GM23338 (cell line): ENCODE data around the gene NEK6. TPM values are rescaled to one million over a fixed set of nuclear protein-coding genes. Genes with fewer than 3 reads are reported as not detected.
A peak's percentile ranks its signal among the peaks of the same experiment; 100 is the strongest.
"Not testable (repeated sequence)": the region's sequence is repeated elsewhere in the genome, so short reads cannot be mapped to it uniquely, and the experiment has no call there.

Experiments
- ATAC-seq: fragments of 200-7000 bp; cut with Tn5 transposase; 3 replicates; pipeline ENCODE4 v1.9.1; 2020
- DNase-seq: peaks from one replicate; pipeline ENCODE4 v3.0.0-alpha.2; 2015; ENCODE audit warnings: low spot score
- H2AFZ ChIP-seq: fragments of 200-600 bp; sonication (generic); 2 replicates; pipeline ENCODE4 v1.8.0; 2016; ENCODE audit warnings: antibody characterized with exemption, mild to moderate bottlenecking, moderate library complexity
- H3F3A ChIP-seq: fragments of 200-600 bp; sonication (generic); replicated peaks from 2 replicates; pipeline ENCODE4 v1.8.0; 2017; ENCODE audit warnings: antibody characterized with exemption, mixed run types, low read depth
- H3K27ac ChIP-seq: fragments of 200-600 bp; sonication (generic); 2 replicates; pipeline ENCODE4 v1.6.1; 2016; ENCODE audit warnings: low read depth
- H3K27me3 ChIP-seq: fragments of 200-600 bp; sonication (generic); 2 replicates; pipeline ENCODE4 v1.8.0; 2016; ENCODE audit warnings: mild to moderate bottlenecking, mixed run types, moderate library complexity; ENCODE audit not compliant: insufficient read depth
- H3K36me3 ChIP-seq: fragments of 200-600 bp; sonication (generic); 2 replicates; pipeline ENCODE4 v1.8.0; 2016; ENCODE audit warnings: mild to moderate bottlenecking; ENCODE audit not compliant: insufficient read depth
- H3K4me1 ChIP-seq: fragments of 200-600 bp; sonication (generic); 2 replicates; pipeline ENCODE4 v1.8.0; 2016; ENCODE audit warnings: mild to moderate bottlenecking, moderate library complexity; ENCODE audit not compliant: insufficient read depth
- H3K4me2 ChIP-seq: fragments of 200-600 bp; sonication (generic); 2 replicates; pipeline ENCODE4 v1.7.1; 2017; ENCODE audit warnings: mixed run types
- H3K4me3 ChIP-seq: fragments of 200-600 bp; sonication (generic); 2 replicates; pipeline ENCODE4 v1.6.1; 2016; ENCODE audit warnings: mixed run types
- H3K79me2 ChIP-seq: fragments of 200-600 bp; sonication (generic); replicated peaks from 2 replicates; pipeline ENCODE4 v1.8.0; 2017; ENCODE audit warnings: mild to moderate bottlenecking; ENCODE audit not compliant: insufficient read depth
- H3K9me2 ChIP-seq: fragments of 200-600 bp; sonication (generic); 2 replicates; pipeline ENCODE4 v1.8.0; 2017; ENCODE audit not compliant: insufficient read depth
- H4K20me1 ChIP-seq: fragments of 200-600 bp; sonication (generic); replicated peaks from 2 replicates; pipeline ENCODE4 v1.8.0; 2017; ENCODE audit warnings: mild to moderate bottlenecking; ENCODE audit not compliant: insufficient read depth
- H3K27ac Mint-ChIP-seq: 2 replicates; pipeline ENCODE4 v1.8.0; 2020; ENCODE audit warnings: inconsistent platforms, mild to moderate bottlenecking, moderate library complexity, mixed read lengths
- H3K27me3 Mint-ChIP-seq: 3 replicates; pipeline ENCODE4 v1.8.0; 2022; ENCODE audit warnings: low read depth, mild to moderate bottlenecking, moderate library complexity, mixed read lengths, inconsistent platforms; ENCODE audit not compliant: insufficient read depth, poor library complexity
- H3K36me3 Mint-ChIP-seq: 3 replicates; pipeline ENCODE4 v1.8.0; 2021; ENCODE audit warnings: low read depth, mild to moderate bottlenecking, inconsistent platforms, moderate library complexity, mixed read lengths
- H3K4me1 Mint-ChIP-seq: 3 replicates; pipeline ENCODE4 v1.8.0; 2020; ENCODE audit warnings: mild to moderate bottlenecking, inconsistent platforms, mixed read lengths
- H3K4me3 Mint-ChIP-seq: 3 replicates; pipeline ENCODE4 v1.8.0; 2021; ENCODE audit warnings: moderate library complexity, mild to moderate bottlenecking, inconsistent platforms, mixed read lengths
- H3K9me3 Mint-ChIP-seq: 3 replicates; pipeline ENCODE4 v1.8.0; 2020; ENCODE audit warnings: moderate library complexity, mild to moderate bottlenecking, inconsistent platforms, mixed read lengths
- CREB1 ChIP-seq: fragments of 250-450 bp; sonication (Bioruptor Pico); IDR thresholded peaks from 2 replicates; pipeline ENCODE4 v1.5.0; 2020; ENCODE audit warnings: low read depth, mild to moderate bottlenecking, moderate library complexity
- CTCF ChIP-seq, 2 experiments: fragments of 200-600 bp in 1 of 2; sonication (generic) in 1 of 2; conservative IDR thresholded peaks; 2 replicates each; pipeline versions ENCODE4 v1.5.1 to v1.6.1; 2016 to 2017; ENCODE audit warnings: antibody characterized with exemption in 2 of 2, low read depth in 2 of 2, mild to moderate bottlenecking in 2 of 2, moderate library complexity in 1 of 2
- ETS1 ChIP-seq: IDR thresholded peaks from 2 replicates; pipeline ENCODE4 v1.6.1; 2016; ENCODE audit warnings: antibody characterized with exemption
- EZH2 ChIP-seq: fragments of 200-600 bp; sonication (generic); IDR thresholded peaks from one replicate; pipeline ENCODE4 v1.8.0; 2017; ENCODE audit warnings: antibody characterized with exemption, mild to moderate bottlenecking, low read depth; ENCODE audit not compliant: unreplicated experiment
- POLR2AphosphoS5 ChIP-seq: IDR thresholded peaks from 2 replicates; pipeline ENCODE4 v1.6.1; 2016; ENCODE audit warnings: antibody characterized with exemption, low read depth
- ZNF114 ChIP-seq: fragments of 250-450 bp; sonication (Bioruptor Pico); IDR thresholded peaks from 2 replicates; pipeline ENCODE4 v1.5.0; 2020; ENCODE audit warnings: mild to moderate bottlenecking, moderate library complexity
- ZNF462 ChIP-seq: fragments of 250-450 bp; sonication (Bioruptor Pico); IDR thresholded peaks from 2 replicates; pipeline ENCODE4 v1.5.0; 2020; ENCODE audit warnings: mild to moderate bottlenecking, moderate library complexity
- polyA plus RNA-seq: library from polyadenylated mRNA; unstranded; fragments of >200 nt; fragmentation: Nextera tagmentation; extraction: Ambion mirVana; gene quantifications from 2 replicates; pipeline ENCODE4 v1.2.1, GENCODE V29; 2016
- total RNA-seq: library from RNA; depleted of rRNA; stranded (reverse); fragments of >200 nt; shearing (Covaris generic); gene quantifications from 2 replicates; pipeline ENCODE4 v1.2.3, GENCODE V29; 2014

NEK6 gene
- total and polyA plus RNA-seq, 2 experiments from 2014 or later, result 8.1 to 11.2 TPM

GRCh38 chr9:124251204-124251603, 6.5 kb upstream of the NEK6 start:
- peaks cover 9% of the 10 kb centered on the region for H3K27me3 Mint-ChIP-seq
- H2AFZ ChIP-seq, result no peak overlapping the region

GRCh38 chr9:124251605-124252378, 6.0 kb upstream of the NEK6 start:
- H3F3A ChIP-seq, result no peaks in the 10 kb centered on the region; the same call in 1 of the 2 replicates
- no peak overlapping the region for H3K4me3 ChIP-seq
- no peaks in the 10 kb centered on the region for H3K27me3 ChIP-seq
- Mint-ChIP-seq H3K36me3 (no peaks in the 10 kb centered on the region), H3K4me1 (peaks cover 20% of the 10 kb centered on the region), H3K27me3 (peaks cover 11% of the 10 kb centered on the region), H3K27ac (no peak overlapping the region), H3K9me3 (no peaks in the 10 kb centered on the region), H3K4me3 (no peak overlapping the region)
- H3K36me3 ChIP-seq, result no peaks in the 10 kb centered on the region
- H3K79me2 ChIP-seq, result no peaks in the 10 kb centered on the region
- H2AFZ ChIP-seq, result no peak overlapping the region
- no peak for TF ChIP-seq ZNF462 (CRISPR knock-in tag)
- TF ChIP-seq CTCF (conservative IDR thresholded peaks at IDR 0.05; ENCODE audit: low read depth in 2 of 2), result no peak
- TF ChIP-seq ETS1, result no peak
- ATAC-seq, result peak; percentile 28; the same call in 2 of the 3 replicates
- DNase-seq, result no peak
- peaks cover 6% of the 10 kb centered on the region; the same call in 1 of the 2 replicates for H3K4me1 ChIP-seq
- no peaks in the 10 kb centered on the region for H4K20me1 ChIP-seq
- H3K9me2 ChIP-seq, result no peaks in the 10 kb centered on the region
- no peak overlapping the region for H3K4me2 ChIP-seq
- no peak overlapping the region for H3K27ac ChIP-seq

More at GRCh38 chr9:124251204-124251603, 6.5 kb upstream of the NEK6 start:
- Histone ChIP-seq H3K36me3 (no peaks in the 10 kb centered on the region), H3K27ac (no peak overlapping the region), H3K27me3 (no peaks in the 10 kb centered on the region), H3K4me3 (no peak overlapping the region), H4K20me1 (no peaks in the 10 kb centered on the region), H3K9me2 (no peaks in the 10 kb centered on the region), H3K4me2 (no peak overlapping the region), H3K79me2 (no peaks in the 10 kb centered on the region), H3F3A (no peaks in the 10 kb centered on the region; the same call in 1 of the 2 replicates), H3K4me1 (peaks cover 2% of the 10 kb centered on the region; the same call in 1 of the 2 replicates)
- Mint-ChIP-seq H3K9me3 (no peaks in the 10 kb centered on the region), H3K4me3 (no peak overlapping the region), H3K36me3 (no peaks in the 10 kb centered on the region), H3K4me1 (peaks cover 16% of the 10 kb centered on the region), H3K27ac (no peak overlapping the region)
- TF ChIP-seq CREB1 (CRISPR knock-in tag) (no peak), POLR2AphosphoS5 (no peak), ZNF114 (CRISPR knock-in tag) (no peak), EZH2 (no peak)
- no peak for DNase-seq
- ATAC-seq, result no peak

GRCh38 chr9:124252878-124253277, 4.9 kb upstream of the NEK6 start:
- not testable (repeated sequence) for ATAC-seq, DNase-seq, H3K36me3 ChIP-seq, H3K4me3 ChIP-seq, H3K27me3 ChIP-seq, H4K20me1 ChIP-seq, H3K9me3 Mint-ChIP-seq, H3K79me2 ChIP-seq, H2AFZ ChIP-seq, H3K4me2 ChIP-seq, H3K36me3 Mint-ChIP-seq, H3F3A ChIP-seq, H3K27ac Mint-ChIP-seq, H3K9me2 ChIP-seq, H3K27ac ChIP-seq, H3K4me1 ChIP-seq, H3K4me3 Mint-ChIP-seq
- Mint-ChIP-seq H3K4me1 (peaks cover 20% of the 10 kb centered on the region), H3K27me3 (peaks cover 15% of the 10 kb centered on the region)
